Astrocyte (in vitro differentiated cells and primary cell): Measurements from ENCODE around the gene SFT2D1.

Source experiments
- CTCF ChIP-seq: IDR thresholded peaks from 2 replicates; pipeline ENCODE4 v1.5.1; 2011; ENCODE audit warnings: low read depth, mild to moderate bottlenecking, inconsistent platforms, low read length, moderate library complexity; ENCODE audit not compliant: insufficient read depth
- EZH2 ChIP-seq: IDR thresholded peaks from 2 replicates; pipeline ENCODE4 v1.6.1; 2012; ENCODE audit warnings: mild to moderate bottlenecking, low read length, inconsistent platforms; ENCODE audit not compliant: insufficient read depth

- TF ChIP-seq CTCF (no peak), EZH2 (no peak)
These were observed 23.4 kb downstream of the SFT2D1 start for GRCh38 chr6:166318649-166319600.
